ENCODE results near the gene ALOX15.

ALOX15 gene

GRCh38 chr17:4635823-4636375, 5.6 kb downstream of the ALOX15 start:
- H3K36me3 ChIP-seq (ENCODE audit: control insufficient read depth, insufficient read depth, low read length), result no peaks in the 10 kb centered on the region
- TF ChIP-seq CTCF (IDR thresholded peaks at IDR 0.05; ENCODE audit: insufficient read depth, low read length, poor library complexity, severe bottlenecking), result no peak
- DNase-seq (ENCODE audit: extremely low read depth, insufficient read length), result peak; percentile 56
- no peaks in the 10 kb centered on the region for H3K27me3 ChIP-seq (replicated peaks; ENCODE audit: control insufficient read depth, insufficient read depth, low read length)
- H3K4me3 ChIP-seq (replicated peaks; ENCODE audit: low read depth, low read length), result peak overlapping the region; percentile 23

GRCh38 chr17:4634976-4635375, 6.5 kb downstream of the ALOX15 start:
- no peak for TF ChIP-seq CTCF (IDR thresholded peaks at IDR 0.05; ENCODE audit: insufficient read depth, low read length, poor library complexity, severe bottlenecking)
- no peaks in the 10 kb centered on the region for H3K36me3 ChIP-seq (ENCODE audit: control insufficient read depth, insufficient read depth, low read length)
- H3K27me3 ChIP-seq (replicated peaks; ENCODE audit: control insufficient read depth, insufficient read depth, low read length), result no peaks in the 10 kb centered on the region
- H3K4me3 ChIP-seq (replicated peaks; ENCODE audit: low read depth, low read length), result no peak overlapping the region
- DNase-seq (ENCODE audit: extremely low read depth, insufficient read length), result no peak

- DNase-seq (ENCODE audit: extremely low read depth, insufficient read length), result no peak
- no peak for TF ChIP-seq CTCF (IDR thresholded peaks at IDR 0.05; ENCODE audit: insufficient read depth, low read length, poor library complexity, severe bottlenecking)
These were observed 7.8 kb downstream of the ALOX15 start for GRCh38 chr17:4633643-4634042.

GRCh38 chr17:4632581-4632920, 8.9 kb downstream of the ALOX15 start:
- Histone ChIP-seq H3K36me3 (ENCODE audit: control insufficient read depth, insufficient read depth, low read length) (no peaks in the 10 kb centered on the region), H3K4me3 (replicated peaks; ENCODE audit: low read depth, low read length) (no peak overlapping the region), H3K27me3 (replicated peaks; ENCODE audit: control insufficient read depth, insufficient read depth, low read length) (no peaks in the 10 kb centered on the region)
- DNase-seq (ENCODE audit: extremely low read depth, insufficient read length), result no peak
- no peak for TF ChIP-seq CTCF (IDR thresholded peaks at IDR 0.05; ENCODE audit: insufficient read depth, low read length, poor library complexity, severe bottlenecking)

More at GRCh38 chr17:4633643-4634042, 7.8 kb downstream of the ALOX15 start:
- H3K4me3 ChIP-seq (replicated peaks; ENCODE audit: low read depth, low read length), result no peak overlapping the region
- no peaks in the 10 kb centered on the region for H3K27me3 ChIP-seq (replicated peaks; ENCODE audit: control insufficient read depth, insufficient read depth, low read length)
- no peaks in the 10 kb centered on the region for H3K36me3 ChIP-seq (ENCODE audit: control insufficient read depth, insufficient read depth, low read length)

GRCh38 chr17:4631836-4632580, 9.5 kb downstream of the ALOX15 start:
- no peaks in the 10 kb centered on the region for H3K27me3 ChIP-seq (replicated peaks; ENCODE audit: control insufficient read depth, insufficient read depth, low read length)
- no peak for TF ChIP-seq CTCF (IDR thresholded peaks at IDR 0.05; ENCODE audit: insufficient read depth, low read length, poor library complexity, severe bottlenecking)
- DNase-seq (ENCODE audit: extremely low read depth, insufficient read length), result no peak
- H3K4me3 ChIP-seq (replicated peaks; ENCODE audit: low read depth, low read length), result no peak overlapping the region
- H3K36me3 ChIP-seq (ENCODE audit: control insufficient read depth, insufficient read depth, low read length), result no peaks in the 10 kb centered on the region
